GM18907 (cell line): ENCODE results near the gene TAF3.

ENCODE experiments used
- ATAC-seq: cut with Tn5 transposase; IDR thresholded peaks from one replicate; pipeline ENCODE4 v1.9.1; 2021; ENCODE audit warnings: mild to moderate bottlenecking, moderate library complexity; ENCODE audit not compliant: unreplicated experiment

TAF3 gene

GRCh38 chr10:7872041-7872442 is 53.7 kb downstream of the TAF3 start:
- ATAC-seq: no peak

GRCh38 chr10:7874864-7875263 is 56.6 kb downstream of the TAF3 start:
- no peak for ATAC-seq

- ATAC-seq: no peak
Measured at GRCh38 chr10:7876541-7877127, 58.3 kb downstream of the TAF3 start.

- ATAC-seq: no peak
Measured at GRCh38 chr10:7881119-7881518, 62.8 kb downstream of the TAF3 start.

- ATAC-seq: no peak
Measured at GRCh38 chr10:7886056-7886455, 67.8 kb downstream of the TAF3 start.

GRCh38 chr10:7887174-7887816 is 69.0 kb downstream of the TAF3 start:
- no peak for ATAC-seq

GRCh38 chr10:7889947-7890542 is 71.7 kb downstream of the TAF3 start:
- peak; percentile 83 for ATAC-seq

GRCh38 chr10:7890781-7891180 is 72.5 kb downstream of the TAF3 start:
- no peak for ATAC-seq

- no peak for ATAC-seq
Measured at GRCh38 chr10:7891634-7892033, 73.3 kb downstream of the TAF3 start.

GRCh38 chr10:7892146-7892545 is 73.8 kb downstream of the TAF3 start:
- ATAC-seq: no peak

GRCh38 chr10:7895699-7896090 is 77.4 kb downstream of the TAF3 start:
- ATAC-seq: no peak

GRCh38 chr10:7896297-7896696 is 78.0 kb downstream of the TAF3 start:
- no peak for ATAC-seq

GRCh38 chr10:7901256-7901655 is 83.0 kb downstream of the TAF3 start:
- ATAC-seq: no peak

GRCh38 chr10:7902413-7902812 is 84.1 kb downstream of the TAF3 start:
- ATAC-seq: no peak

- ATAC-seq: no peak
Measured at GRCh38 chr10:7903851-7904250, 85.5 kb downstream of the TAF3 start.

GRCh38 chr10:7906128-7906527 is 87.8 kb downstream of the TAF3 start:
- ATAC-seq: no peak

- ATAC-seq: no peak
Measured at GRCh38 chr10:7908541-7909210, 90.4 kb downstream of the TAF3 start.

- ATAC-seq: no peak
Measured at GRCh38 chr10:7913126-7913872, 95.0 kb downstream of the TAF3 start.

- ATAC-seq: no peak
Measured at GRCh38 chr10:7915923-7916536, 97.7 kb downstream of the TAF3 start.

GRCh38 chr10:7917736-7918135 is 99.4 kb downstream of the TAF3 start:
- ATAC-seq: no peak

- ATAC-seq: no peak
Measured at GRCh38 chr10:7922707-7923106, 104.4 kb downstream of the TAF3 start.
